GM10248 (cell line): Measurements from ENCODE around the gene SCFD2.
"Not testable (repeated sequence)": the region's sequence is repeated elsewhere in the genome, so short reads cannot be mapped to it uniquely, and the experiment has no call there.

ENCODE experiments used
- CTCF ChIA-PET: fragments of 300-600 bp; sonication (Branson Sonifier 250); formaldehyde crosslinking; extraction: SDS; loops from one replicate; lab custom pipeline; 2021; ENCODE audit warnings: antibody characterized with exemption; lab: Yijun Ruan, JAX
- POLR2A ChIA-PET: fragments of 350-650 bp; sonication (Branson Sonifier 250); formaldehyde crosslinking; extraction: SDS; loops from one replicate; lab custom pipeline; 2020; ENCODE audit warnings: antibody characterized with exemption; lab: Yijun Ruan, JAX
- DNase-seq: peaks from one replicate; pipeline ENCODE4 v3.0.0; 2012; ENCODE audit errors: extremely low spot score
- TF ChIP-seq, protein P1 (sequence below): IDR thresholded peaks from 2 replicates; pipeline ENCODE4 v1.5.1; 2012; ENCODE audit warnings: mild to moderate bottlenecking, low read depth; ENCODE audit errors: extremely low read depth, missing control alignments, control extremely low read depth

SCFD2 gene

DNA sequence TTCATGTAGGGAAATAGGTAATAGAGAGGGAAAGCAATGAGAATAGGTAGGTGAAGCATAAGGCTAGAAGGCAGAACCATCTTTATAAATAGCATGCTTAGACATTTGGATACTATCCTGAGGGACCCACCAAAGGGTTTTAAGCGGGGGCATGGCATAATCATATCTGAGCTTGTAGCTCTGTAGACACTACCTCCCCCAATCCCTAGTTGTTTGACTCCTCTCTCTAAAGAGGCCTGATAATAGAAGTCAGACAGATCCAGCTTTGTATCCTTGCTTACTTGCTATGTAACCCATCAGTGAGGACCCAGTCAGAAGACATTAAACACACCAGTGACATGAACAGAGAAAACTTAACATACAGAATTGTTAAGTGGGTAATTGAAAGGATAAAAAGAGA lies 58.7 kb downstream of the SCFD2 start:
- TF ChIP-seq, protein P1, sequence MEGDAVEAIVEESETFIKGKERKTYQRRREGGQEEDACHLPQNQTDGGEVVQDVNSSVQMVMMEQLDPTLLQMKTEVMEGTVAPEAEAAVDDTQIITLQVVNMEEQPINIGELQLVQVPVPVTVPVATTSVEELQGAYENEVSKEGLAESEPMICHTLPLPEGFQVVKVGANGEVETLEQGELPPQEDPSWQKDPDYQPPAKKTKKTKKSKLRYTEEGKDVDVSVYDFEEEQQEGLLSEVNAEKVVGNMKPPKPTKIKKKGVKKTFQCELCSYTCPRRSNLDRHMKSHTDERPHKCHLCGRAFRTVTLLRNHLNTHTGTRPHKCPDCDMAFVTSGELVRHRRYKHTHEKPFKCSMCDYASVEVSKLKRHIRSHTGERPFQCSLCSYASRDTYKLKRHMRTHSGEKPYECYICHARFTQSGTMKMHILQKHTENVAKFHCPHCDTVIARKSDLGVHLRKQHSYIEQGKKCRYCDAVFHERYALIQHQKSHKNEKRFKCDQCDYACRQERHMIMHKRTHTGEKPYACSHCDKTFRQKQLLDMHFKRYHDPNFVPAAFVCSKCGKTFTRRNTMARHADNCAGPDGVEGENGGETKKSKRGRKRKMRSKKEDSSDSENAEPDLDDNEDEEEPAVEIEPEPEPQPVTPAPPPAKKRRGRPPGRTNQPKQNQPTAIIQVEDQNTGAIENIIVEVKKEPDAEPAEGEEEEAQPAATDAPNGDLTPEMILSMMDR: no peak
- CTCF ChIA-PET: interaction anchor here (1.1 to 2.0 kb wide), 5 partner anchors 15 to 112 kb away, joined by 3 to 6 read pairs (median 4); no protein-coding TSS in a partner anchor
- DNase-seq: no peak
- POLR2A ChIA-PET: no interaction called here

GRCh38 chr4:53306729-53307128 lies 59.1 kb downstream of the SCFD2 start:
- DNase-seq: no peak
- CTCF ChIA-PET: interaction anchor here (1.2 kb wide), 1 partner anchor 22 kb away, joined by 3 read pairs; no protein-coding TSS in a partner anchor

DNA sequence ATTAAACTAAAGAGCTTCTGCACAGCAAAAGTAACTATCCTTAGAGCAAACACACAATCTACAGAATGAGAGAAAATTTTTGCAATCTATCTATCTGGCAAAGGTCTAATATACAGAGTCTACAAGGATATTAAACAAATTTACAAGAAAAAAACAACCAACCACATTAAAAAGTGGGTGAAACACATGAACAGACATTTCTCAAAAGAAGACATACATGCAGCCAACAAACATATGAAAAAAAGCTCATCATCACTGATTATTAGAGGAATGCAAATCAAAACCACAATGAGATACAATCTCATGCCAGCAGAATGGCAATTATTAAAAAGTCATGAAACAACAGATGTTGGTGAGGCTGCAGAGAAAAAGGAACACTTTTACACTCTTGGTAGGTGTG lies 73.7 kb downstream of the SCFD2 start:
- POLR2A ChIA-PET, DNase-seq, CTCF ChIA-PET: not testable (repeated sequence)

More at GRCh38 chr4:53306729-53307128, 59.1 kb downstream of the SCFD2 start:
- TF ChIP-seq, protein P1: no peak
- POLR2A ChIA-PET: no interaction called here

GRCh38 chr4:53281438-53281837 lies 84.4 kb downstream of the SCFD2 start:
- CTCF ChIA-PET: interaction anchor here (1.4 kb wide), 1 partner anchor 41 kb away, joined by 3 read pairs; no protein-coding TSS in a partner anchor
- no peak for DNase-seq
- TF ChIP-seq, protein P1: no peak
- POLR2A ChIA-PET: no interaction called here

GRCh38 chr4:53280846-53281245 lies 85.0 kb downstream of the SCFD2 start:
- TF ChIP-seq, protein P1: no peak
- ChIA-PET POLR2A (no interaction called here), CTCF (no interaction called here)
- DNase-seq: no peak

GRCh38 chr4:53274609-53275268 lies 91.1 kb downstream of the SCFD2 start:
- no peak for DNase-seq
- TF ChIP-seq, protein P1: no peak
- CTCF ChIA-PET: interaction anchor here (0.9 to 1.6 kb wide), 2 partner anchors 11 to 958 kb away, joined by 3 to 7 read pairs; no protein-coding TSS in a partner anchor
- POLR2A ChIA-PET: no interaction called here

- DNase-seq: no peak
- TF ChIP-seq, protein P1: no peak
- POLR2A ChIA-PET: no interaction called here
- CTCF ChIA-PET: interaction anchor here (0.9 to 1.6 kb wide), 2 partner anchors 12 to 959 kb away, joined by 3 to 7 read pairs; no protein-coding TSS in a partner anchor
Observed at GRCh38 chr4:53273726-53274125, 92.1 kb downstream of the SCFD2 start.
